Measurements from ENCODE around the gene PSKH1.

The PSKH1 gene

DNA sequence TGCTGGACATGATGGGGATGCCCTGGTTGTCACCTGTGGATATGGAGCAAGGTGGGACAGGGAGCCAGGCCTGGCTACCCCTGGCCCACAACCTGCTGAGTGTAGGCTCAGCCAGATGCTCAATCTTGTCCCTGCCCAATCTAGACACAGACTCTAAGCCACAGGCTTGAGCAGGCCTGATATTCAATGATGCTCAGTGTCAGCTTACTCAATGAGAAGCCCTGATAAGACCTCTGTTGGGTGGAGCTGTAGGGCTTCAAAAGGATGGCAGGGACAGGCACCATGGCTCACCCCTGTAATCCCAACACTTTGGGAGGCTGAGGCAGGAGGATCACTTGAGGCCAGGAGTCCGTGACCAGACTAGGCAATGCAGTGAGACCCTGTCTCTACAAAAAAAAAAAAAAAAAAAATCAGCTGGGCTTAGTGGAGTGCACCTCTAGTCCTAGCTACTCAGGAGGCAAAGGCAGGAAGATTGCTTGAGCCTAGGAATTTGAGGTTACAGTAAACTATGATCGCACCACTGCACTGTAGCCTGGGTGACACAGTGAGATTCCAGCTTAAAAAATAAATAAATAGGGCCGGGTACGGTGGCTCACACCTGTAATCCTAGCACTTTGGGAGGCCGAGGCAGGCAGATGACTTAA is 47.5 kb downstream of the PSKH1 start:
- Histone ChIP-seq H3K4me3 (ENCODE audit: low read length, poor library complexity, severe bottlenecking) (no peak overlapping the region), H3F3A (ENCODE audit: low read depth) (no peaks in the 10 kb centered on the region; the same call in 1 of the 2 replicates), H3K9me3 (ENCODE audit: insufficient read depth, low read depth, low read length) (no peaks in the 10 kb centered on the region), H3K79me2 (ENCODE audit: insufficient read depth, low read length) (peaks cover 24% of the 10 kb centered on the region), H3K4me2 (ENCODE audit: low read depth, low read length, poor library complexity, severe bottlenecking) (no peak overlapping the region), H3K9ac (ENCODE audit: low read depth, low read length, poor library complexity, severe bottlenecking) (no peak overlapping the region), H3K9me2 (replicated peaks; ENCODE audit: low read depth, low read length) (no peaks in the 10 kb centered on the region), H2AFZ (ENCODE audit: low read length) (no peak overlapping the region), H3K27me3 (ENCODE audit: insufficient read depth, low read length, poor library complexity, severe bottlenecking) (no peaks in the 10 kb centered on the region), H3K36me3 (ENCODE audit: insufficient read depth, low read length) (no peaks in the 10 kb centered on the region), H3K4me1 (ENCODE audit: insufficient read depth, low read length, poor library complexity, severe bottlenecking) (peaks cover 19% of the 10 kb centered on the region), H4K20me1 (ENCODE audit: insufficient read depth, low read length, poor library complexity, severe bottlenecking) (no peaks in the 10 kb centered on the region)
- TF ChIP-seq, protein P1, sequence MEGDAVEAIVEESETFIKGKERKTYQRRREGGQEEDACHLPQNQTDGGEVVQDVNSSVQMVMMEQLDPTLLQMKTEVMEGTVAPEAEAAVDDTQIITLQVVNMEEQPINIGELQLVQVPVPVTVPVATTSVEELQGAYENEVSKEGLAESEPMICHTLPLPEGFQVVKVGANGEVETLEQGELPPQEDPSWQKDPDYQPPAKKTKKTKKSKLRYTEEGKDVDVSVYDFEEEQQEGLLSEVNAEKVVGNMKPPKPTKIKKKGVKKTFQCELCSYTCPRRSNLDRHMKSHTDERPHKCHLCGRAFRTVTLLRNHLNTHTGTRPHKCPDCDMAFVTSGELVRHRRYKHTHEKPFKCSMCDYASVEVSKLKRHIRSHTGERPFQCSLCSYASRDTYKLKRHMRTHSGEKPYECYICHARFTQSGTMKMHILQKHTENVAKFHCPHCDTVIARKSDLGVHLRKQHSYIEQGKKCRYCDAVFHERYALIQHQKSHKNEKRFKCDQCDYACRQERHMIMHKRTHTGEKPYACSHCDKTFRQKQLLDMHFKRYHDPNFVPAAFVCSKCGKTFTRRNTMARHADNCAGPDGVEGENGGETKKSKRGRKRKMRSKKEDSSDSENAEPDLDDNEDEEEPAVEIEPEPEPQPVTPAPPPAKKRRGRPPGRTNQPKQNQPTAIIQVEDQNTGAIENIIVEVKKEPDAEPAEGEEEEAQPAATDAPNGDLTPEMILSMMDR (conservative IDR thresholded peaks at IDR 0.05; ENCODE audit: low read length), result no peak
- TF ChIP-seq EZH2phosphoT487 (IDR thresholded peaks at IDR 0.05; ENCODE audit: borderline replicate concordance), result no peak

DNA sequence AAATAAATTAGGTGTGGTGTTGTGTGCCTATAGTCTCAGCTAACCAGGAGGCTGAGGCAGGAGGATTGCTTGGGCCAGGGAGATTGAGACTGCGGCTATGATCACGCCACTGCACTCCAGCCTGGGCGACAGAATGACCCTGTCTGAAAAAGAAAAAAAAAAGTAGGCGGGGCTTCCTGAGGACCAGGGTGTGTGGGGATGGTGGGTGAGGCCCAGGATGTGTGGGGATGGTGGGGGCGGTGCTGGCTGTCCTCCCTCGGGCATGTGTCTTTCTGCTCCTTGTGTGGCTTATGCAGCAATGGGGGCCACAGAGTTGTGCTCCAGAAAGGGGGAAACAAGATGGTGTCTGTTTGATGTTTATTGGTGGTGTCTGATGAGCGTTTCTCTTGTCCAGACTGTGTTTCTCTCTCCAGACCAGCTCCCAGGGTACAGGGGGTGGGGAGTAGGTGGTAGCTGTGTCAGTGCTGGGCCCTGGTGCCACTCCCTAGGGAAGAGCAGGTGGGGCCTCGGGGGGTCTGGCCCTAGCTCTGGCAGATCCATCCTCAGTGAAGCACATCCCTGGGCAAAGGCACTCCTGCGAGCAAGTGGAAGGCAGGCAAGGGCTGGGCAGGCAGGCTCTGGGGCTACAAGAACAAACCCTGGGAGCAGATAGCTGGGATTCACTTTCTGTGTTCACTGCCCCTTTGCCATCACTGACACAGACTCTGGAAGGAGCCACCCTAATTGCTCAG is 48.6 kb downstream of the PSKH1 start:
- Histone ChIP-seq H2AFZ (ENCODE audit: low read length) (no peak overlapping the region), H3K9me3 (ENCODE audit: insufficient read depth, low read depth, low read length) (no peaks in the 10 kb centered on the region), H3K9me2 (replicated peaks; ENCODE audit: low read depth, low read length) (no peaks in the 10 kb centered on the region), H4K20me1 (ENCODE audit: insufficient read depth, low read length, poor library complexity, severe bottlenecking) (no peaks in the 10 kb centered on the region), H3K9ac (ENCODE audit: low read depth, low read length, poor library complexity, severe bottlenecking) (no peak overlapping the region), H3K4me3 (ENCODE audit: low read length, poor library complexity, severe bottlenecking) (no peak overlapping the region), H3K4me2 (ENCODE audit: low read depth, low read length, poor library complexity, severe bottlenecking) (peak overlapping the region; percentile 18), H3K27me3 (ENCODE audit: insufficient read depth, low read length, poor library complexity, severe bottlenecking) (no peaks in the 10 kb centered on the region), H3K36me3 (ENCODE audit: insufficient read depth, low read length) (no peaks in the 10 kb centered on the region), H3F3A (ENCODE audit: low read depth) (no peaks in the 10 kb centered on the region; the same call in 1 of the 2 replicates), H3K4me1 (ENCODE audit: insufficient read depth, low read length, poor library complexity, severe bottlenecking) (peaks cover 19% of the 10 kb centered on the region), H3K79me2 (ENCODE audit: insufficient read depth, low read length) (peaks cover 15% of the 10 kb centered on the region)
- TF ChIP-seq, protein P1 (conservative IDR thresholded peaks at IDR 0.05; ENCODE audit: low read length), result no peak
- TF ChIP-seq EZH2phosphoT487 (IDR thresholded peaks at IDR 0.05; ENCODE audit: borderline replicate concordance), result no peak

DNA sequence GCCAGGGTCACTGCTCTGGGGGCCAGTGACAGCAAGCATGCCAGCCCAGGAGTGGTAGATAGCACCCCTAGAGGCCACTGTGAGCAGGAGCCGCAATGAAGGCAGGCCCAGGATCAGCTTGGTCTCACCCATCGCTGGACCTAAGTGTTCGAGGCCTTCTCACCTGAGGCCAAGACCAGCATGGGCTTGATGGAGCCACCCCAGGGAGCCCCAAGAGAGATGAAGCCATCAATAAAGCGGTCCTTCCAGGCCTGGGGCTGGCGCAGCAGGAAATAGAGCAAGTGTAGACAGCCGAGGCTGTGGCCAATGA is 49.1 kb downstream of the PSKH1 start:
- Histone ChIP-seq H4K20me1 (ENCODE audit: insufficient read depth, low read length, poor library complexity, severe bottlenecking) (no peaks in the 10 kb centered on the region), H3K27me3 (ENCODE audit: insufficient read depth, low read length, poor library complexity, severe bottlenecking) (no peaks in the 10 kb centered on the region), H3K4me1 (ENCODE audit: insufficient read depth, low read length, poor library complexity, severe bottlenecking) (peaks cover 19% of the 10 kb centered on the region), H3F3A (ENCODE audit: low read depth) (no peaks in the 10 kb centered on the region; the same call in 1 of the 2 replicates), H3K9me3 (ENCODE audit: insufficient read depth, low read depth, low read length) (no peaks in the 10 kb centered on the region), H3K9me2 (replicated peaks; ENCODE audit: low read depth, low read length) (no peaks in the 10 kb centered on the region), H3K79me2 (ENCODE audit: insufficient read depth, low read length) (peaks cover 11% of the 10 kb centered on the region), H3K4me3 (ENCODE audit: low read length, poor library complexity, severe bottlenecking) (no peak overlapping the region), H3K36me3 (ENCODE audit: insufficient read depth, low read length) (no peaks in the 10 kb centered on the region), H3K4me2 (ENCODE audit: low read depth, low read length, poor library complexity, severe bottlenecking) (no peak overlapping the region), H2AFZ (ENCODE audit: low read length) (no peak overlapping the region), H3K9ac (ENCODE audit: low read depth, low read length, poor library complexity, severe bottlenecking) (no peak overlapping the region)
- TF ChIP-seq, protein P1 (conservative IDR thresholded peaks at IDR 0.05; ENCODE audit: low read length), result peak; percentile 91
- no peak for TF ChIP-seq EZH2phosphoT487 (IDR thresholded peaks at IDR 0.05; ENCODE audit: borderline replicate concordance)

Data from Loucy (cell line).